ENCODE data around the gene GSTP1. TPM values are rescaled to one million over a fixed set of nuclear protein-coding genes. Genes with fewer than 3 reads are reported as not detected.
"Not testable (repeated sequence)": the region's sequence is repeated elsewhere in the genome, so short reads cannot be mapped to it uniquely, and the experiment has no call there.

The GSTP1 gene
- total RNA-seq, 1 experiment from 2014 or later, result 838 TPM

GRCh38 chr11:67558084-67558772 is 25.4 kb upstream of the GSTP1 start:
- H3K36me3 Mint-ChIP-seq (ENCODE audit: insufficient read depth, unreplicated experiment), result peaks cover 10% of the 10 kb centered on the region
- H3K4me3 Mint-ChIP-seq (ENCODE audit: low read depth, unreplicated experiment), result peak overlapping the region; percentile 60
- intact Hi-C loops (cut with micrococcal nuclease; ENCODE audit: unreplicated experiment), result no loop called here
- H3K27me3 Mint-ChIP-seq (ENCODE audit: unreplicated experiment), result no peaks in the 10 kb centered on the region
- no TSS peak for BruUV-seq (replicated peaks)
- peak overlapping the region; percentile 72 for H3K27ac Mint-ChIP-seq (ENCODE audit: unreplicated experiment)
- no peak for TF ChIP-seq CTCF (IDR thresholded peaks at IDR 0.05; ENCODE audit: unreplicated experiment)
- peak; percentile 37 for DNase-seq
- H3K9me3 Mint-ChIP-seq (ENCODE audit: low read depth, unreplicated experiment), result no peaks in the 10 kb centered on the region
- CTCF ChIA-PET, result interaction anchor here (0.8 to 1.6 kb wide), 2 partner anchors 14 to 17 kb away, joined by 4 to 8 read pairs; no protein-coding TSS in a partner anchor
- H3K4me1 Mint-ChIP-seq (ENCODE audit: low read depth, unreplicated experiment), result peaks cover 30% of the 10 kb centered on the region

GRCh38 chr11:67561971-67562619 is 21.5 kb upstream of the GSTP1 start:
- Mint-ChIP-seq H3K27ac (ENCODE audit: unreplicated experiment) (no peak overlapping the region), H3K9me3 (ENCODE audit: low read depth, unreplicated experiment) (no peaks in the 10 kb centered on the region), H3K27me3 (ENCODE audit: unreplicated experiment) (no peaks in the 10 kb centered on the region), H3K4me3 (ENCODE audit: low read depth, unreplicated experiment) (no peak overlapping the region), H3K4me1 (ENCODE audit: low read depth, unreplicated experiment) (peaks cover 43% of the 10 kb centered on the region), H3K36me3 (ENCODE audit: insufficient read depth, unreplicated experiment) (peaks cover 15% of the 10 kb centered on the region)
- no TSS peak for BruUV-seq (replicated peaks)
- no peak for TF ChIP-seq CTCF (IDR thresholded peaks at IDR 0.05; ENCODE audit: unreplicated experiment)
- CTCF ChIA-PET, result interaction anchor here (0.5 kb wide), 1 partner anchor 12 kb away, joined by 3 read pairs; no protein-coding TSS in a partner anchor
- intact Hi-C loops (cut with micrococcal nuclease; ENCODE audit: unreplicated experiment), result no loop called here
- no peak for DNase-seq

- H3K9me3 Mint-ChIP-seq (ENCODE audit: low read depth, unreplicated experiment), result no peaks in the 10 kb centered on the region
- TF ChIP-seq CTCF (IDR thresholded peaks at IDR 0.05; ENCODE audit: unreplicated experiment), result no peak
- intact Hi-C loops (cut with micrococcal nuclease; ENCODE audit: unreplicated experiment), result no loop called here
- peak overlapping the region; percentile 70 for H3K27ac Mint-ChIP-seq (ENCODE audit: unreplicated experiment)
- BruUV-seq (replicated peaks), result no TSS peak
- CTCF ChIA-PET, result no interaction called here
- no peak overlapping the region for H3K4me3 Mint-ChIP-seq (ENCODE audit: low read depth, unreplicated experiment)
- no peak for DNase-seq
- H3K4me1 Mint-ChIP-seq (ENCODE audit: low read depth, unreplicated experiment), result peaks cover 38% of the 10 kb centered on the region
- H3K27me3 Mint-ChIP-seq (ENCODE audit: unreplicated experiment), result no peaks in the 10 kb centered on the region
- H3K36me3 Mint-ChIP-seq (ENCODE audit: insufficient read depth, unreplicated experiment), result peaks cover 15% of the 10 kb centered on the region
Measured at GRCh38 chr11:67562963-67563704, 20.5 kb upstream of the GSTP1 start.

GRCh38 chr11:67563705-67564114 is 19.9 kb upstream of the GSTP1 start:
- CTCF ChIA-PET; BruUV-seq (replicated peaks); H3K36me3 Mint-ChIP-seq (ENCODE audit: insufficient read depth, unreplicated experiment); H3K27me3 Mint-ChIP-seq (ENCODE audit: unreplicated experiment); intact Hi-C loops (cut with micrococcal nuclease; ENCODE audit: unreplicated experiment); H3K4me3 Mint-ChIP-seq (ENCODE audit: low read depth, unreplicated experiment); H3K9me3 Mint-ChIP-seq (ENCODE audit: low read depth, unreplicated experiment): not testable (repeated sequence)
- DNase-seq, result peak; percentile 44
- Mint-ChIP-seq H3K27ac (ENCODE audit: unreplicated experiment) (peak overlapping the region; percentile 70), H3K4me1 (ENCODE audit: low read depth, unreplicated experiment) (peaks cover 33% of the 10 kb centered on the region)
